ENCODE measurements around the gene GET4.

The GET4 gene

GRCh38 chr7:901388-902154 lies 25.2 kb downstream of the GET4 start:
- DNase-seq, result peak in 1 of 2 donors; percentile 55

GRCh38 chr7:902996-903395 lies 26.6 kb downstream of the GET4 start:
- no peak for DNase-seq

GRCh38 chr7:903921-904755 lies 27.8 kb downstream of the GET4 start:
- no peak for DNase-seq

GRCh38 chr7:904847-905246 lies 28.5 kb downstream of the GET4 start:
- DNase-seq, result no peak

GRCh38 chr7:906776-907157 lies 30.4 kb downstream of the GET4 start:
- no peak for DNase-seq

GRCh38 chr7:907158-907980 lies 31.0 kb downstream of the GET4 start:
- DNase-seq, result peak in 1 of 2 donors; percentile 22

GRCh38 chr7:908159-908581 lies 31.8 kb downstream of the GET4 start:
- DNase-seq, result no peak

- DNase-seq, result peak in 1 of 2 donors; percentile 30
These were observed 32.4 kb downstream of the GET4 start for GRCh38 chr7:908591-909357.

- DNase-seq, result peak; percentile 63 to 67
These were observed 33.3 kb downstream of the GET4 start for GRCh38 chr7:909358-910329.

- DNase-seq, result no peak
These were observed 34.1 kb downstream of the GET4 start for GRCh38 chr7:910441-910861.

- DNase-seq, result no peak
These were observed 34.6 kb downstream of the GET4 start for GRCh38 chr7:910931-911431.

GRCh38 chr7:911791-912480 lies 35.6 kb downstream of the GET4 start:
- no peak for DNase-seq

- DNase-seq, result no peak
These were observed 37.6 kb downstream of the GET4 start for GRCh38 chr7:913736-914520.

- no peak for DNase-seq
These were observed 38.3 kb downstream of the GET4 start for GRCh38 chr7:914521-915194.

- no peak for DNase-seq
These were observed 39.2 kb downstream of the GET4 start for GRCh38 chr7:915291-916218.

- DNase-seq, result no peak
These were observed 40.1 kb downstream of the GET4 start for GRCh38 chr7:916291-916941.

Data from bone marrow (tissue), 2 donors.